ENCODE measurements around the gene NOTCH1.
"Not testable (repeated sequence)": the region's sequence is repeated elsewhere in the genome, so short reads cannot be mapped to it uniquely, and the experiment has no call there.

- not testable (repeated sequence) for TF ChIP-seq CTCF (IDR thresholded peaks at IDR 0.05; ENCODE audit: control extremely low read depth in 1 of 3, insufficient read depth in 1 of 3, low read depth in 1 of 3, low read length in 3 of 3); MAFK (IDR thresholded peaks at IDR 0.05; ENCODE audit: low read depth, low read length); CHD2 (IDR thresholded peaks at IDR 0.05; ENCODE audit: low read length); TAF7 (optimal IDR thresholded peaks at IDR 0.05; ENCODE audit: borderline replicate concordance, low read depth, low read length); EP300 (IDR thresholded peaks at IDR 0.05; ENCODE audit: borderline replicate concordance in 1 of 2, low read depth in 2 of 2, low read length in 2 of 2); SP1 (IDR thresholded peaks at IDR 0.05; ENCODE audit: low read depth, low read length); PHF8 (conservative IDR thresholded peaks at IDR 0.05; ENCODE audit: low read depth, low read length); GABPA (IDR thresholded peaks at IDR 0.05; ENCODE audit: borderline replicate concordance, insufficient read depth, low read length); EZH2 (IDR thresholded peaks at IDR 0.05; ENCODE audit: low read depth, low read length, severe bottlenecking); SIN3A (conservative IDR thresholded peaks at IDR 0.05 in 1 of 2, IDR thresholded peaks at IDR 0.05 in 1 of 2; ENCODE audit: low read depth in 1 of 2, low read length in 2 of 2); YY1 (IDR thresholded peaks at IDR 0.05; ENCODE audit: low read depth, low read length); MAX (IDR thresholded peaks at IDR 0.05); SUZ12 (IDR thresholded peaks at IDR 0.05; ENCODE audit: low read length)
Measured at GRCh38 chr9:136574606-136575005, 28.8 kb upstream of the NOTCH1 start.
